Measurements from ENCODE around the gene BIRC5.

GRCh38 chr17:78249074-78249817 lies 35.2 kb downstream of the BIRC5 start:
- TF ChIP-seq POLR2A (IDR thresholded peaks at IDR 0.05) (no peak), CTCF (IDR thresholded peaks at IDR 0.05) (no peak), POLR2AphosphoS5 (IDR thresholded peaks at IDR 0.05) (no peak)

All from stomach (tissue), 4 donors.